ENCODE data around the gene CLMN. TPM values are rescaled to one million over a fixed set of nuclear protein-coding genes. Genes with fewer than 3 reads are reported as not detected.
A peak's percentile ranks its signal among the peaks of the same experiment; 100 is the strongest.

CLMN gene
- total and polyA plus RNA-seq, 2 experiments from 2014 or later: 15.7 to 40.0 TPM

DNA sequence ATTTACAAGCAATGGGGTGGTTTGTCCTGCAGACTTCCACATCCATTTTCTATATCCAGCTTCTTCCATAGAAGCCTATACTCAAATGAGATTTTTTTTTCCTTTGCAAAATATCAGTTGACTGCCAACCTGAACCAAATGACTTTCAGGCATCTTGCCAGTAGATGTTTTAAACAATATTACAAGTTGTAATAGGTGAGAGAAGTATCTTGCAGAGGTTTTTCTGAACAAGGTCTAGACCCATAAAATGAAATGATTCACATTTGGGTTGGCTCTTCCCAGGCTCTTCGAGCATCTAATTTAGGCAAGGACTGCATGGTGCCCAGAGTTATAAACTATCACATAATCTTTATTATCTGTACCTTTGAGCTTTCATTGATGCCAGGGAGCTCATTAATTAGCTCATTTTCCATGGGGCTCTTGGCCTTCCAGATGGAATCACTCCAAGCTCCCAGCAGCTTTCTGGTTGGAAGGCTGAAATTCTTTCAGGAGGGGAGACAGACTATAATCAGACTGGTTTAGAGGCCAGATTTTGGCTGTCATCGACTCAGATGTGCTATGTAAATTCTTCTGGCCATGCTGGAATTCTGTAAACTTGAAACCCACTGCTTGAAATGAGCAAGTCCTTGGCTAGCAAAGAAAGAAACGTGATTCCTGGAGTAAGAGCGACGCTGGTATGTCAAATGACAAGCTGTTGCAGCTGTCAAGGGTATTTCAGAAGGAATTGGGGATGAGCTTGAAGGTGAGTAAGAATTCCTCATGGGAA, 130.2 kb downstream of the CLMN start:
- H3K9me2 ChIP-seq (replicated peaks; ENCODE audit: insufficient read depth): no peaks in the 10 kb centered on the region
- no peak overlapping the region for H3K4me3 ChIP-seq
- TF ChIP-seq EZH2phosphoT487 (IDR thresholded peaks at IDR 0.05; ENCODE audit: low read depth, severe bottlenecking, unreplicated experiment) (no peak), EZH2 (IDR thresholded peaks at IDR 0.05; ENCODE audit: borderline replicate concordance) (no peak)
- TF ChIP-seq, protein P1, sequence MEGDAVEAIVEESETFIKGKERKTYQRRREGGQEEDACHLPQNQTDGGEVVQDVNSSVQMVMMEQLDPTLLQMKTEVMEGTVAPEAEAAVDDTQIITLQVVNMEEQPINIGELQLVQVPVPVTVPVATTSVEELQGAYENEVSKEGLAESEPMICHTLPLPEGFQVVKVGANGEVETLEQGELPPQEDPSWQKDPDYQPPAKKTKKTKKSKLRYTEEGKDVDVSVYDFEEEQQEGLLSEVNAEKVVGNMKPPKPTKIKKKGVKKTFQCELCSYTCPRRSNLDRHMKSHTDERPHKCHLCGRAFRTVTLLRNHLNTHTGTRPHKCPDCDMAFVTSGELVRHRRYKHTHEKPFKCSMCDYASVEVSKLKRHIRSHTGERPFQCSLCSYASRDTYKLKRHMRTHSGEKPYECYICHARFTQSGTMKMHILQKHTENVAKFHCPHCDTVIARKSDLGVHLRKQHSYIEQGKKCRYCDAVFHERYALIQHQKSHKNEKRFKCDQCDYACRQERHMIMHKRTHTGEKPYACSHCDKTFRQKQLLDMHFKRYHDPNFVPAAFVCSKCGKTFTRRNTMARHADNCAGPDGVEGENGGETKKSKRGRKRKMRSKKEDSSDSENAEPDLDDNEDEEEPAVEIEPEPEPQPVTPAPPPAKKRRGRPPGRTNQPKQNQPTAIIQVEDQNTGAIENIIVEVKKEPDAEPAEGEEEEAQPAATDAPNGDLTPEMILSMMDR (IDR thresholded peaks at IDR 0.05; ENCODE audit: poor library complexity): no peak
- DNase-seq (ENCODE audit: low spot score): peak; percentile 32
- no peak overlapping the region for H3K27ac ChIP-seq
- H2AFZ ChIP-seq: no peak overlapping the region
- H3K4me2 ChIP-seq: peak overlapping the region; percentile 4
- no peaks in the 10 kb centered on the region for H3K27me3 ChIP-seq
- peaks cover 11% of the 10 kb centered on the region for H3K4me1 ChIP-seq (ENCODE audit: insufficient read depth)
- H4K20me1 ChIP-seq (ENCODE audit: insufficient read depth, poor library complexity, severe bottlenecking): no peaks in the 10 kb centered on the region
- H3K9me3 ChIP-seq (ENCODE audit: low read depth): peaks cover 7% of the 10 kb centered on the region
- H3K36me3 ChIP-seq (replicated peaks; ENCODE audit: insufficient read depth, low read depth): no peaks in the 10 kb centered on the region
- H3K79me2 ChIP-seq: no peaks in the 10 kb centered on the region
- 52% methylated on average over 5 of the region's 5 CpGs for WGBS (ENCODE audit: low lambda C conversion rate, missing lambda C conversion rate)

DNA sequence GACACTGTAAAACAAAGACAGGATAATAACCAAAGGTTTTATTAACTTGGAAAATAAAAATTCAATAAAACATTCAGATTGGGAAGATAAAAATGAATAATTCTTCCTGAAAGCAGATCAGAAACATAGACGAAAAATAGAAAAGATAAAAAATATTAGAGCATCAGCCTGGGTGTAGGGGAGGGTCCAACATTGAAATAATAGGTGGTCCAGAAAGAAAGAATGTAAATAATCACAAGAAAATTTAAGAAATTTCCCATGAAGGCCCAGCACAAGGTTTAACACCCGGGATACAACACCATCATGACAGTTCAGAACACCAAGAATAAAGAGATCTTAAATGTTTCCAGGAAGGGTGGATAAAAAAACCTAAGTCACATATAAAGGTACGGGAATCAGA, 131.3 kb downstream of the CLMN start:
- Histone ChIP-seq H2AFZ (no peak overlapping the region), H3K9me2 (replicated peaks; ENCODE audit: insufficient read depth) (no peaks in the 10 kb centered on the region), H3K4me3 (no peak overlapping the region), H3K36me3 (replicated peaks; ENCODE audit: insufficient read depth, low read depth) (no peaks in the 10 kb centered on the region), H3K27me3 (no peaks in the 10 kb centered on the region), H3K4me1 (ENCODE audit: insufficient read depth) (peaks cover 18% of the 10 kb centered on the region), H3K27ac (no peak overlapping the region), H4K20me1 (ENCODE audit: insufficient read depth, poor library complexity, severe bottlenecking) (no peaks in the 10 kb centered on the region), H3K79me2 (no peaks in the 10 kb centered on the region), H3K4me2 (no peak overlapping the region), H3K9me3 (ENCODE audit: low read depth) (peaks cover 7% of the 10 kb centered on the region)
- no peak for DNase-seq (ENCODE audit: low spot score)
- WGBS (ENCODE audit: low lambda C conversion rate, missing lambda C conversion rate): 88% methylated on average over 3 of the region's 3 CpGs
- TF ChIP-seq EZH2 (IDR thresholded peaks at IDR 0.05; ENCODE audit: borderline replicate concordance) (no peak), EZH2phosphoT487 (IDR thresholded peaks at IDR 0.05; ENCODE audit: low read depth, severe bottlenecking, unreplicated experiment) (no peak)
- TF ChIP-seq, protein P1 (IDR thresholded peaks at IDR 0.05; ENCODE audit: poor library complexity): no peak

DNA sequence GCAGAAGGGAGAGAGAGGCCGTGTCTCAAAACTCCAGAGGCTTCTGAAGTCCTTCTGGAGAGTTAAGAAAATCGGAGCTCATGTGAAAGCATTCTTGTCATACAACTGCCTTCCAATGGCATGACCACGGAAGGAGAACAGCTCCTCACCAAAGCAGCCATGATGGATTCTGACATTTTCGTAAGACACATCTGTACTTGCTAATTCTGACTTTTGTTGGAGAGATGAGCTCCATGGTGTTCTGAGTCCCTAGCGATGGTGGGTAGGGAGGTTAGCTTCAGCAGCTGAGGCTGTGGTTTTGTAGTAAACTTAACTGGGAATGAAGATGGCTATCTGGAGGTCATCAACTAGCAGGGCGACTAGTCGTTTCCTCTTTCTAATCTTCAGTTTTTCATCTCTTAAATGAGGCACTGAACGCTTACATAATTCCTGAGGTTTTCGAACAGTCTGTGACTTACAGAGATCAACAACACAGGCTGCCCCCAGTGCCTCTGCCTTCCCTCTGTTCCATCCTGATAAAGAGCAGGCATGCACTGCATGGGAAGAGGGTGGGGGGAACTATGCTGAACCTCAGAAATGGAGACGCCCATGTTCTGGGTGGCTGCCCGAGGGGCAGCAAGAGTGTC, 133.8 kb downstream of the CLMN start:
- H3K4me3 ChIP-seq: no peak overlapping the region
- WGBS (ENCODE audit: low lambda C conversion rate, missing lambda C conversion rate): 73% methylated on average over 11 of the region's 11 CpGs
- no peak for DNase-seq (ENCODE audit: low spot score)
- TF ChIP-seq EZH2 (IDR thresholded peaks at IDR 0.05; ENCODE audit: borderline replicate concordance) (no peak), EZH2phosphoT487 (IDR thresholded peaks at IDR 0.05; ENCODE audit: low read depth, severe bottlenecking, unreplicated experiment) (no peak)
- TF ChIP-seq, protein P1 (IDR thresholded peaks at IDR 0.05; ENCODE audit: poor library complexity): no peak
- no peaks in the 10 kb centered on the region for H3K27me3 ChIP-seq
- no peaks in the 10 kb centered on the region for H3K9me2 ChIP-seq (replicated peaks; ENCODE audit: insufficient read depth)
- H3K79me2 ChIP-seq: no peaks in the 10 kb centered on the region
- H3K36me3 ChIP-seq (replicated peaks; ENCODE audit: insufficient read depth, low read depth): no peaks in the 10 kb centered on the region
- H3K4me2 ChIP-seq: peak overlapping the region; percentile 45
- H3K9me3 ChIP-seq (ENCODE audit: low read depth): peaks cover 7% of the 10 kb centered on the region
- H4K20me1 ChIP-seq (ENCODE audit: insufficient read depth, poor library complexity, severe bottlenecking): no peaks in the 10 kb centered on the region
- H2AFZ ChIP-seq: no peak overlapping the region
- H3K27ac ChIP-seq: peak overlapping the region; percentile 80
- H3K4me1 ChIP-seq (ENCODE audit: insufficient read depth): peaks cover 18% of the 10 kb centered on the region
